Measurements from ENCODE around the gene MRPS34. TPM values are rescaled to one million over a fixed set of nuclear protein-coding genes. Genes with fewer than 3 reads are reported as not detected.

MRPS34 gene
- total RNA-seq, 1 experiment from 2014 or later, result 247 TPM

DNA sequence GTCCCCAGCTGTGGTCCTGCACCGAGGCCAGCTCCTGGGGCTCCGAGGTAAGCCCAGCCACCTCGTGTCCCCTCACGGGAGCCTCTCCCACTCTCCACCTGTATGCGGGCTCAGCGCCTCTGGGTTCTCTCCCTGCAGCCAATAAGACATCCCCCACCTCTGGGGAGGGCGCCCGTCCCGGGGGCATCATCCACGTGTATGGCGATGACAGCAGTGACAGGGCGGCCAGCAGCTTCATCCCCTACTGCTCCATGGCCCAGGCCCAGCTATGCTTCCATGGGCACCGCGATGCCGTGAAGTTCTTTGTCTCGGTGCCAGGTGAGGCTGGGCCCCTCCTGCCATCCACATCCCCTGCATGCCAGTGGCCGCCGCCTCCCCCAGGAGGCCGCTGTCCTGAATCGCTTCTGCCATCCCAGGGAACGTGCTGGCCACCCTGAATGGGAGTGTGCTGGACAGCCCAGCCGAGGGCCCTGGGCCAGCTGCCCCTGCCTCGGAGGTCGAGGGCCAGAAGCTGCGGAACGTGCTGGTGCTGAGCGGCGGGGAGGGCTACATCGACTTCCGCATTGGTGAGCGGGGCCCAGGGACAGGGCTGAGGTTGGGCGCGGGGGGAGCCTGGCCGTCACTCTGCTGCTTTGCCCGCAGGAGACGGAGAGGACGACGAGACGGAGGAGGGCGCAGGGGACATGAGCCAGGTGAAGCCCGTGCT lies 4.7 kb downstream of the MRPS34 start:
- POLR2A ChIA-PET (ENCODE audit: low non-redundant PET), result no interaction called here
- H3K4me3 ChIP-seq (ENCODE audit: low read depth, low read length, poor library complexity, severe bottlenecking), result no peak overlapping the region
- no peak for DNase-seq (ENCODE audit: low spot score)
- no peak overlapping the region for H3K27ac ChIP-seq (ENCODE audit: low read depth, low read length, poor library complexity, severe bottlenecking)
- H3K9me3 ChIP-seq (ENCODE audit: low read depth, low read length, poor library complexity, severe bottlenecking), result no peaks in the 10 kb centered on the region
- H3K27me3 ChIP-seq (replicated peaks; ENCODE audit: insufficient read depth, low read depth, low read length, poor library complexity), result no peaks in the 10 kb centered on the region
- H3K36me3 ChIP-seq (ENCODE audit: insufficient read depth, low read length, poor library complexity, severe bottlenecking), result peaks cover 20% of the 10 kb centered on the region
- TF ChIP-seq EZH2 (IDR thresholded peaks at IDR 0.05; ENCODE audit: borderline replicate concordance, low read depth, low read length, poor library complexity, severe bottlenecking), result no peak
- H3K4me1 ChIP-seq (ENCODE audit: insufficient read depth, low read length, poor library complexity, severe bottlenecking), result peaks cover 4% of the 10 kb centered on the region
- intact Hi-C loops (cut with micrococcal nuclease; ENCODE audit: unreplicated experiment), result no loop called here
- no TSS peak for BruUV-seq (replicated peaks)
- CTCF ChIA-PET, result no interaction called here

GRCh38 chr16:1767116-1767994 lies 5.6 kb downstream of the MRPS34 start:
- no peak for DNase-seq (ENCODE audit: low spot score)
- H3K4me3 ChIP-seq (ENCODE audit: low read depth, low read length, poor library complexity, severe bottlenecking), result no peak overlapping the region
- BruUV-seq (replicated peaks), result no TSS peak
- ChIA-PET POLR2A (ENCODE audit: low non-redundant PET) (no interaction called here), CTCF (no interaction called here)
- H3K4me1 ChIP-seq (ENCODE audit: insufficient read depth, low read length, poor library complexity, severe bottlenecking), result peaks cover 4% of the 10 kb centered on the region
- no peak overlapping the region for H3K27ac ChIP-seq (ENCODE audit: low read depth, low read length, poor library complexity, severe bottlenecking)
- peaks cover 20% of the 10 kb centered on the region for H3K36me3 ChIP-seq (ENCODE audit: insufficient read depth, low read length, poor library complexity, severe bottlenecking)
- no peaks in the 10 kb centered on the region for H3K9me3 ChIP-seq (ENCODE audit: low read depth, low read length, poor library complexity, severe bottlenecking)
- H3K27me3 ChIP-seq (replicated peaks; ENCODE audit: insufficient read depth, low read depth, low read length, poor library complexity), result no peaks in the 10 kb centered on the region
- intact Hi-C loops (cut with micrococcal nuclease; ENCODE audit: unreplicated experiment), result no loop called here
- TF ChIP-seq EZH2 (IDR thresholded peaks at IDR 0.05; ENCODE audit: borderline replicate concordance, low read depth, low read length, poor library complexity, severe bottlenecking), result no peak
- TF ChIP-seq CTCF (conservative IDR thresholded peaks at IDR 0.05; ENCODE audit: low read depth, low read length), result no peak

DNA sequence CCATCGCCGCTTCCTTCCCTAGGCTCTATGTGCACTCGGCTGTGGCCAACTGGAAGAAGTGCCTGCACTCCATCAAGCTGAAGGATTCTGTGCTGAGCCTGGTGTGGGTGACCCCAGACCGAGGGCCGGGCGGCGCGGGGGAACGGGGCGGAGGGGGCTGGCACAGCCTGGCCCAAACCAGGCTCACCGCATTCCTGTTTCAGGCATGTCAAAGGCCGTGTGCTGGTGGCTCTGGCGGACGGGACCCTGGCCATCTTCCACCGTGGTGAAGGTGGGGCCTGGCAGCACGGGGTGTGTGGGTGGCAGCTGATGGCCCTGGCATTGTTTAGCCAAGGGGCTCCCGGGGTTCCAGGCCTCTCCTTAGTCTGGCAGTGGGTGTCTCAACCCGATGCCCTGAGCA lies 6.2 kb downstream of the MRPS34 start:
- POLR2A ChIA-PET (ENCODE audit: low non-redundant PET), result no interaction called here
- BruUV-seq (replicated peaks), result no TSS peak

More for the DNA sequence above, 6.2 kb downstream of the MRPS34 start:
- TF ChIP-seq CTCF (conservative IDR thresholded peaks at IDR 0.05; ENCODE audit: low read depth, low read length), result no peak
- TF ChIP-seq EZH2 (IDR thresholded peaks at IDR 0.05; ENCODE audit: borderline replicate concordance, low read depth, low read length, poor library complexity, severe bottlenecking), result no peak
- CTCF ChIA-PET, result no interaction called here
- intact Hi-C loops (cut with micrococcal nuclease; ENCODE audit: unreplicated experiment), result no loop called here
- no peak overlapping the region for H3K27ac ChIP-seq (ENCODE audit: low read depth, low read length, poor library complexity, severe bottlenecking)
- no peaks in the 10 kb centered on the region for H3K27me3 ChIP-seq (replicated peaks; ENCODE audit: insufficient read depth, low read depth, low read length, poor library complexity)
- H3K4me3 ChIP-seq (ENCODE audit: low read depth, low read length, poor library complexity, severe bottlenecking), result no peak overlapping the region
- peaks cover 4% of the 10 kb centered on the region for H3K4me1 ChIP-seq (ENCODE audit: insufficient read depth, low read length, poor library complexity, severe bottlenecking)
- no peak for DNase-seq (ENCODE audit: low spot score)
- no peaks in the 10 kb centered on the region for H3K9me3 ChIP-seq (ENCODE audit: low read depth, low read length, poor library complexity, severe bottlenecking)
- H3K36me3 ChIP-seq (ENCODE audit: insufficient read depth, low read length, poor library complexity, severe bottlenecking), result peaks cover 20% of the 10 kb centered on the region
